ENCODE data around the gene AGPAT4.
"Not testable (repeated sequence)": the region's sequence is repeated elsewhere in the genome, so short reads cannot be mapped to it uniquely, and the experiment has no call there.

AGPAT4 gene, protein sequence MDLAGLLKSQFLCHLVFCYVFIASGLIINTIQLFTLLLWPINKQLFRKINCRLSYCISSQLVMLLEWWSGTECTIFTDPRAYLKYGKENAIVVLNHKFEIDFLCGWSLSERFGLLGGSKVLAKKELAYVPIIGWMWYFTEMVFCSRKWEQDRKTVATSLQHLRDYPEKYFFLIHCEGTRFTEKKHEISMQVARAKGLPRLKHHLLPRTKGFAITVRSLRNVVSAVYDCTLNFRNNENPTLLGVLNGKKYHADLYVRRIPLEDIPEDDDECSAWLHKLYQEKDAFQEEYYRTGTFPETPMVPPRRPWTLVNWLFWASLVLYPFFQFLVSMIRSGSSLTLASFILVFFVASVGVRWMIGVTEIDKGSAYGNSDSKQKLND

DNA sequence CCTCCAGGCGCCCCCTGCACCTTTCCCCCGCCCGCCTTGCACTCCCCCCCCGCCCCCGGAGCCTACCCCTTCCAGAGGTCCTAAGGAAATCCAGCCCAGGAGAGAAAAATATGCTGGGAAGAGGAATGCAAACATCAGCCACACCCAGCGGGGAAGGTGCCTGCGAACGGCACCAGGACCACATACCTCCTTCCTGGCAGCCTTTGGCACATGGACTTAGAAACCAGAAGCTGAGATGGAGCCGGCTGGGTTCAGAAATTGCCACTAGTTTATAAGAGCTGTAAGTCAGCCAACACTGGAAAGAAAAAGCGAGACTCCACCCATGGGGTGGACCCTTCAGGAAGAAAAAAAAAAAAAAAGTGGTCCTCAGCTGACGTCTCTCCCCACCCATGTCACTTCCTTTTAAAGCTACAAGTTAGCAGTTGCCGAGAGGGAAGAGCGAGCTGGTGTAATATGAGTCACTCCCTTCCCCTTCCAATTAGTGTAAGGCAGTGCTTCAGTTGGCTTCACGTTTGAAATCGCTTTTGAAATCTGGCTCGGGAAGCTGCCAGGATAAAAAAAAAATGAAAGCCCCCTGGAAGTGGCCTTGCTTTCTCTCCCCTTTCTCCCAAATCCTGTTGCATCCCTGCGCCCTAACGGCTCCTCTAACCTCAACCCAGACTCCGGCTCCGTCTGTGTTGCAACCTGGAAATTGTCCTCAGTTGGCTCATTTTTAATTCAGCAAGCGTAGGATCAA, at the start of gene AGPAT4:
Gene AGPAT4, minus strand, starts transcription at position 310 of the 736 bp plus-strand sequence. CDS start 41,848 bp downstream, outside the sequence.
- DNase-seq, result peak; percentile 53

DNA sequence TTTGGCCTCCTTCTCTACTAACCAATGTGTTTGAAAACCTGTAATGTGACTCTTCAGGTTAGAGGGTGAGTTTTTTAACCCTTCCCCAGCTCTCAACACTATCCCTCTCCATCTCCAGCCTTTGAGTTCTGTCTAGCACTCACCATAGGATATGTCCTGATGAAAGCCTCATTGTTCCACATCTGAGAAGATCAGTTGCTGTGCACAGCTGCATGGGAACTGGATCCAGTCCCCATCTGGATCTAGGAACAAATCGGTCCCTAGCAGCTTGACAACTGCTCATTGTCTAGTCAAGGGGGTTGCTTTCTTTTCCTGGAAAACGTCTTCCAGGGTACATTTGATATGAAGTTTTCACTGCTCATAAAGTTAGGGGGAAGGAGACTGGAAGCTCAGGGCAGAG, 45.4 kb upstream of the AGPAT4 start:
- DNase-seq, result no peak

DNA sequence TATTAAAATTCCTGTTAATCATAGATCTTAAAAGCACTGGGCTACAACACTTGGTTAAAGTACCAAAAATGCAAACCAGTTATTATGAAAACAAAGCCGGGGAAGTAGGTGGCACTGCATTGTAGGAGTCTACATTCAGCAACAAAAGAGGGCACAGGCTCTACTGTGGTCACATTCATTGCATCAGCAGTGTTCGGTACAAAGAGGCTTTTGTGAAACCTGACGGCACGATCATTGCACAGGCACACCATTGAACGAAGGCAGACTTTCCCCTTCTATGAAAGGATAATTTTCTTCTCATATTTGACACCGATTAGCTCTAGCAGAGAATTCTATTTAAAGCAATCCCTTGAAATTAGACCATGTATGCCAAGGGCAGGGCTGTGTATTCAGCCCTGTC, 44.6 kb upstream of the AGPAT4 start:
- DNase-seq, result no peak

DNA sequence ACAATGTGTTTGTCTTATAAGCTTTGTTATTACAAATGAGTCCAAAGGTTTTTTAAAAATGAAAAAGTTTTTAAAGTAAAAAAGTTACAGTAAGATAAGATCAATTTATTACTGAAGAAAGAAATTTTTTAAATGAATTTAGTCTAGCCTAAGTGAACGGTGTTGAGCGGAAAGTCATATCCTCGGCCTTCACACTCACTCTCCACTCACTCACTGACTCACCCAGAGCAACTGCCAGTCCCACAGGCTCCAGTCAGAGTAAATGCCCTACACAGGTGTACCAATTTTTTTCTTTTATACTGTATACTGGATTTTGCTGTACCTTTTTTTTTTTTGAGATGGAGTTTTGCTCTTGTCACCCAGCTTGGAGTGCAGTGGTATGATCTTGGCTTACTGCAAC, 42.7 kb upstream of the AGPAT4 start:
- no peak for DNase-seq

DNA sequence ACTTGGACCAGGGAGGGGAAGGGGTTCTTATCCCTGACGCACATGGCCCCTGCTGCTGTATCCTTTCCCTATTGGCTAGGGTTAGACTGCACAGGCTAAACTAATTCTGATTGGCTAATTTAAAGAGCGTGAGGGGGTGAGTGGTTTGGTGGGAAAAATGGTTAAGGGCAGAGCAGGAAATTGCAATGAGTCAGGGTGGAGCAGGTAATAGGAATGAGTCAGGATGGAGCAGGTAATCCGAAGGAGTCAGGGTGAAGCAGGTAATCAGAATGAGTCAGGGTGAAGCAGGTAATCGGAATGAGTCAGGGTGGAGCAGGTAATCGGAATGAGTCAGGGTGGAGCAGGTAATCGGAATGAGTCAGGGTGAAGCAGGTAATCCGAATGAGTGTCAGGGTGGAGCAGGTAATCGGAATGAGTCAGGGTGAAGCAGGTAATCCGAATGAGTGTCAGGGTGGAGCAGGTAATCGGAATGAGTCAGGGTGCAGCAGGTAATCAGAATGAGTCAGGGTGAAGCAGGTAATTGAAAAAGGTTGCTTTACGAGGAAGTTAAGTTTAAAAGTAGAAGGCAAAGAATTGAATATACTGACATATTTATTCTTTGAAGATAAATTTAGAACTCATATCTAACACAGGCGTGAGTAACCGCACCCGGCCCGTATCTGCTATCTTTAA, 41.5 kb upstream of the AGPAT4 start:
- DNase-seq, result not testable (repeated sequence)

DNA sequence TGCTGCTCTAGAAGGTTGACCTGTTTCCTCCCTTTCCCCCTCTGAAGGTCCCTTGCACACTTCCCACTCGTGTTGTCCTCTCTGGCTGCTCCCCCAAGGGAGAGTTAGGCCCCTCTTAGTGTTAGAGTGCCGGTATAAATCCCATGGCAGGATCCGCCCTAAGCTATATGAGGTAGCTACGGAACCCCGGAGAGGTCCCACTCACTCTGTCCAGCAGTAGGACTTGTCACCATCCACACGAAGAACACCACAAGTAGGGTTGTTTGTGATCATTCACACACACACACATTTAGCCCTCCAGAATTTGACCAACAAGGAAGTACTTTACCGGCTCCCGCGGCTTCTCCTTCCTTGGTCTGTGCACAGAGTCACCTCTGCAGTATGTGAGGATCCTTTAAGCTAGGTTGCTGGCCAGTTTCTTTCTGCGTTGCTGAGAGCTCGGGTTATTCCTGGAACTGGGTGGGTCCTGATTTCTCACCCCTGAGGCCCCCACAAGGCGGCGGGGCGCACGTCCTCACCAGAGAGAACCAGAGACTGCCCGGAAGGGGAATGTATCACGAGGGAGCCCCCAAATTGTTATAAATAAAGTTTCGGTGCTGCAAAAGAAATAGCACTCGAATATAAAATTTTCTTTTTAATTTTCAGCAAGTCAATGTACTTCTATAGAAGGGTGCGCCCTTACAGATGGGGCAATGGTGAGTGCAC, 40.8 kb upstream of the AGPAT4 start:
- DNase-seq, result not testable (repeated sequence)

DNA sequence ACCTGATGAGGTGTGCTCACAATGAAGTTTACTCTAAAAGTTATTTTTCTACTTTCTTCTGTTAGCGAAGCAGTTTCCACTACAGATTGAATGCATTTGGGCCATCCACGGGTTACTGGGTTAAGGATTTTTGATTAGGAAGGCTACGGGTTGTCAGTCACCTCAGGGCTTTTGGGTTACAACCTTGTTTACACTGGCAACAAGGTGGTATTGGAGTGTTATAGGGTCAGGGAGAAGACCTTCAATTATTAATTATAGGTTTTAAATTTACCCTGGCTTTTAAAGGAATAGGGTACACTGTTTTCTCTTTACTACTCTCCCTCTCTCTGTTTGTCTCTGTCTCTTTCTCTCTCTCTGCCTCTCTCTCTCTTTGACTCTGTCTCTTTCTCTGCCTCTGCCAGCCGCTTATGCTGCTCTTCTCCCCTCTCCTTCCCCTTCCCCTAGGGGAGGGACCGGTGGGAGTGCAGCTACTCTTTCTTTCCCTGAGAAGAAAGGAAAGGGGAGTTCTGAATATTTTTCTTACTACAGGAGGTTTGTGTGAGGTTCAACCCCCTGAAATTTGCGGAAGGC, 40.2 kb upstream of the AGPAT4 start:
- no peak for DNase-seq

DNA sequence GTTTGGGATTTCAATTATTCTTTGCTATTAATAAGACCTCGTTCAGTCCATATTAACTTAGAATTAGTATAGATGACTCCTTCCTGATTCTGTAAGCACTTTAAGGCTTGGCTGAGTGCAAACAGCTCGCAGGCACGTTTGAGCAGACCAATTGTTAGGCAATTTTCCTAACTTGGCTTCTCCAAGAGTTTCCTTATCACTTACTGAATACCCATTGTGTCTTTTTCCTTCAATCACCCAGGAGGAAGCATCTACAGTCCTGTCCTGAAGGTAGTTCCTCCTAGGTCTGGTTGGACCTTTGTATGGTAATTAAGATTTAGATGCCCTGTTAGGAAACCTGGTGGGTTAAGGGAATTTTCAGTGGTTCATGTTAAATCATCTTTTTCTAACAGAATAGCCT, 39.6 kb upstream of the AGPAT4 start:
- not testable (repeated sequence) for DNase-seq

DNA sequence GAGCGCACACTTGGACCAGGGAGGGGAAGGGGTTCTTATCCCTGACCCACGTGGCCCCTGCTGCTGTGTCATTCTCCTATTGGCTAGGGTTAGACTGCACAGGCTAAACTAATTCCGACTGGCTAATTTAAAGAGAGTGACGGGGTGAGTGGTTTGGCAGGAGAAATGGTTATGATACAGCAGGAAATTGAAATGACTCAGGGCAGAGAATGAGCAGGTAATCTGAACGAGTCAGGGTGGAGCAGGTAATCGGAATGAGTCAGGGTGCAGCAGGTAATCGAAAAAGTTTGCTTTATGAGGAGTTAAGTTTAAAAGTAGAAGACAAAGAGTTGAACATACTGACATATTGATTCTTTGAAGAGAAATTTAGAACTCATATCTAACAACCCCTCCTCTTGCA, 35.9 kb upstream of the AGPAT4 start:
- not testable (repeated sequence) for DNase-seq

DNA sequence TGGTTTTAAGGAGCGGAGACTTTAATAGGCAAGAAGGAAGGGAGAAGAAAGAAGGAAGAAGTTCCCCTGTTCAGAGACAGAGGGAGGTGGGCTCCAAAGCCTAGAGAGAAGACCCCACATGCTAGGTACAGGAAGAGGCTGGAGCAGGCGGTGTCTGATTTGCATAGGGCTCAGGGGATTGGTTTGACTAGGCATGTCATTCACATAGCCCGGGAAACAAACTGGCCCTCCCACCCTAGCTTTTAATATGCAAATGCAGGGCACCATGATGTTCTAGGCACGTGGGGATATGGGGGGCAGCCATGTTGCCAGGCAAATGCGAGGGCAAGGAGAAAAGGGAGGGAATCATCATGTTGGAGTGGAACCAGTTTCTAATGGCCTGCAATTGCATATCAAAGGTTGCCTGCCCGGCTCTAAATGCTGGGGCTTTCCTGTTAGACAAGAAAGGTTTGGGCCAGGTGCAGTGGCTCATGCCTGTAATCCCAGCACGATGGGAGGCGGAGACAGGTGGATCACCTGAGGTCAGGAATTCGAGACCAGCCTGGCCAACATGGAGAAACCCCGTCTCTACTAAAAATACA, 34.3 kb upstream of the AGPAT4 start:
- DNase-seq, result no peak

DNA sequence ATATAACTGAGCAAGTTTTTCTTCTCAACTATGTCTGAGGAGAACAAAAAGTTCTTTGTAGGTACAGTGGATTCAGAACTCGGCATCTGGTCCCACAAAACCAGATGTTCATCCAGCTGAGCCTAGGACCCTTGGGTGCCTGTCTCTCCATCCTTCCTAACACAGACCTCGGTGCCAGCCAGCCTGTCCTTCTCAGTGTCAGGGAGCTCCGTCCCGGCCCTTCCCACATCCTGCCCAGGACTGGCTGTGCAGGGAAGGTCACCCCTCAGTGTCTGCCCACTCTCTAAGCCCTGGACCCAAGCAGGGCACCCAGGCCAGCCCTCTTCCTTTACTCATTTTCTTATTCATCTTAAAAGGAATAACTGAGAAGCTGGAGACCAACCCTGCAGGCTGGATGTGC, 32.0 kb upstream of the AGPAT4 start:
- DNase-seq, result no peak

DNA sequence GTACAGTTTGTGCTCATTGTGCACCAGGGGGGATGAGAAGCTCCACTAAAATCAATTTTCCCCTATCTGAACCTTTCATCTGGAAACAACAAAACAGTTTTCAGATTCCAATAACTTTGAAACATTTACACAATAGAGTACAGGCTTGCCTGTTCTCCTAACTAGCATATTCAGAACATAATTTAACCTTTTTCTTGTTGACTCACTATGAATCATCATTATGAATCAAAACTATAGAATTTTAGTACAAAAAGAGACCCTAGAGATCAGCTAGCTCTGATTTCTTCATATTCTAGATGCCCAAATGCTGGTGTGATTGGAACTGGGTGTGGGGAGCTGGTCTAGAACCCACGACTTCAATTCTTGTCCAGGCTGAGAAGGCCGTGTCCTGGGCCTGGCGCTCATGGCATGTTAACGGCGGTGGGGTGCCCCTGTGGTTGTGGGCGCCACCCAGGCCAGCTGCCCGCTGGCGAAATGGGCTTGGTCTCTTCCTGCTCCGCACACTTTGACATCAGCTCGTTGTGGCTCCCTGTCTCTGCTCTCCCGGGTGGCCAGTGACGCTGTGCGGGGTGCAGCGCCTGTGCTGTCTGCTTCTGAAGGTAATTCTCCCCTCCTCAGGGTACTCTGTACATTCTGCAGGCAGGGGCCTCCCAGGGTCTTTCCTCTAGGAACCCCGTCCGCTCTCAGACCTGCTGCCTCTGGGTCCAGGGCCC, 29.9 kb upstream of the AGPAT4 start:
- DNase-seq, result no peak

DNA sequence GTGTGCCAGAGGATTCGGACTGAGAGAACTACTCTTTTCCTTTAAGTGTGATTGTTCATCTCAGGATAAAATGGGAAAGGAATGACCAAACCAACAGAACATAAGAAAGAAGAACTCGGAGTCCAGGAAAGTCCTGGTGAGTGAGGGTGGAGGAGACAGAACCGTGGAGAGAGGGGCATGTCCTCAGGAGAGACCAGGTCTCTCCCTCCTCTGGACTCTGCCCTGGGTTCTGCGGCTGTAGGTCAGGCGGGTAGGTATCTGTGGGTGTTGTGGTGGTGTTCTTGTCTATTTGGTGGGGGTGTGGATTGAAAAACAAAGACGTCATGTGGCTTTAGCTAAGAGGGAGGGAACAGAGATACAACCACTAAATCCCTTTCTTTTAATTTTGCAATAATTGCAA, 29.1 kb upstream of the AGPAT4 start:
- DNase-seq, result no peak

DNA sequence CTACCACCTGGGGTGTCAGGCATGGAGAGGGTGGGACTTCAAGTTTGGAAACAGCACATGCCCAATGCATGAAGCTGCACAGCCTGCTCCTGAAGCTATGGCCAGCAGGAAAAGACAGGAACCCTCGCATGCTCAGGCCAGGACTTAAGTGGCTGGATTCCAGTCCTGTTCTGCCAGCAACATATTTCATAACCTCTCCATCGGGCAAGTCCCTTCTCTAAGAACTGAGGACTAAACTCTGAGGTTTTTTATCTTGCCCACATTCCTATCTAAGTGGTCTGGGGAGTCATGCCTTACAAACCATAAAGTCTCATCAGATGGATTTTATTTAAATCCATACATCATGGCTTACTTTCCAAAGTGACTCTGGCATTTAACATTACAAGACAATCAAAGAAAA, 27.5 kb upstream of the AGPAT4 start:
- no peak for DNase-seq

DNA sequence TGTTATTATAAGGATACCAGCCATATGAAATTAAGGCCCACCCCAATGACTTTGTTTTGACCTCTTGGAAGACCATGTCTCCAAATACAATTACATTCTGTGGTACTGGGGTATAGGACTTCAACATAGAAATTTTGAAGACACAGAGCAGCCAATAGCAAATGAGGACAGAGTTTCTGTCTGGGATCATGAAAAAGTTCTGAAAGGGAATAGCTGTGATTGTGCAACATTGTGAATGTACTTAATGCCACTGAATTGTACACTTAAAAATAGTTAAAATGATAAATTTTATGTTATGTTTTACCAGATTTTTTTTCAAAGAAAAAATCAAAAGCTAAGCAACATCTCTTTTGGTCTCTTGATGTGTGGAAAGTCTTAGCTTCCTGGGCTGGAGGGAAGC, 27.0 kb upstream of the AGPAT4 start:
- DNase-seq, result no peak

DNA sequence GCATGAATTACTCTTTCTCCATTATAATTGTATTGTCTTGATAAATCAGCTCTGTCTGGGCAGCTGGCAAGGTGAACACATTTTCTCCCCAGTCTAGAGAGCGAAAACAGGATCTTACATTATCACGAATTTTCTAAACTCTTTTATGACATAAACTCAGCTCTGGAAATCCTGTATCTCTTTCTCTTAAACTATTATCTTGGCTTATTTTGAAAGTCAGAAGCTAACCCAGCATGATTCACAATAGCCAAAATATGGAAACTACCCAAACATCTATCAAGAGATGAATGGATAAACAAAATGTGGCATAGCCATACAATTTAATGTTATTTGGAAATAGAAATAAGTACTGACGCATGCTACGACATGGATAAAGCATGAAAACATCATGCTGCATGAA, 25.9 kb upstream of the AGPAT4 start:
- no peak for DNase-seq

DNA sequence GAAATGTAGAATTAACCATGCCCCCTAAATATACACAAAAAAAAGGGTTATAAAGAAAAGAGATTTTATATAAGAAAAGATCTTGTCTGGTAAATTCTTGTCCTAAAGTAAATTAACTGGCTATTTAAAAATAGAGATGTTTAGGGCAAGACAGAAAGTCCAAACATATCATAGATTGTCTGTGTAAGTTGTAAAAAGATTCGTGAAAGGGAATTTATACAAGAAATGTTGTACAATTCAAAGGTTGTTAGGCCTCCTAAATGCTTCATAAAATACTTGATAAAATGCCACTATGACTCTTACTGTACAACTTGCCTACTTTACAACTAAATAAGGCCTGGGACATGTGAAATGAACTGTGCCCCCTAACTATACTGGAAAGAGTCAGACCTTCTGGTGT, 21.9 kb upstream of the AGPAT4 start:
- no peak for DNase-seq

DNA sequence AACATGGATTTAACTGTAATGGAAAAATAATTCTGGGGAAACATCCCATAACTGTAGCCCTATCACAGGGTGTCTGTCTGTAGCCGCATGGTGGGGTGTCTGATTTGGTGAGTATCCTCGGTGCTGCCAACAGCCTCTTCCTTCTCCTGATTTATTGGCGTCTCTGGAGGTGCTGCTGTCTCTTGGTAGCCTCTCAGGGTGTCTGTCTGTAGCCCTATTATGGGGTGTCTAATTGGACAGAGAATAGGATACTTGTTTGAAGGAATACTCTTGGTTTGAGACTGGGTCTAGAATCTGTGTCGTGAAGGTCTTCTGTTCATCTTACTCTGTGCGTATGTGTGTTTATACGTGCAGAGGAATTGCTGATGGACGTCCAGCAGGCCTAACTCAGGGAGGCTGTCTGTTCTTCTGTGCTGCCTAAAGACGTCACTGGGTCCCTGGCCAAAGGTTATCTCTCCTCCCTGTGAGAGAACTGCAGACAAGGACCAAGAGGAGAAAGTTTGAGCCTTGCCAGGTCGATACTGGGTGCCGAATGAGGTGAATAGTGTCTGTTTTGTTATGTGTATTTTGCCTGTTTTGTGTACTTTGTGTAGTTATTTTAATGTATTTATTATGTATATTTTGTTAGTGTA, 18.9 kb upstream of the AGPAT4 start:
- no peak for DNase-seq

DNA sequence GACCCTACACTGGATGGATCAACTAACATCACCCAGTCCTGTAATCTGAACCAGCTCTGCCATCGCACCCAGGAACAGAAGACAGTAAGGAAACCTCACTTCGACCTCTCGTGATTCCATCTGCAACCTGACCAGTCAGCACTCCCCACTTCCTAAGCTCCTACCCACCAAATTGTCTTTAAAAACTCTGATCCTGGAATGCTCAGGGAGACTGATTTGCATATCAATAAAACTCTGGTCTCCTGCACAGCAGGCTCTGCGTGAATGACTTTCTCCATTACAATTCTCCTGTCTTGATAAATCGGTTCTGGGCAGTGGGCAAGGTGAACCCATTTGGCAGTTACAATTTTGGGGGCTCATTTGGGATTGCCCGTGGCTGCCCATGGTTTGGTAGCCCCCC, 18.3 kb upstream of the AGPAT4 start:
- no peak for DNase-seq

DNA sequence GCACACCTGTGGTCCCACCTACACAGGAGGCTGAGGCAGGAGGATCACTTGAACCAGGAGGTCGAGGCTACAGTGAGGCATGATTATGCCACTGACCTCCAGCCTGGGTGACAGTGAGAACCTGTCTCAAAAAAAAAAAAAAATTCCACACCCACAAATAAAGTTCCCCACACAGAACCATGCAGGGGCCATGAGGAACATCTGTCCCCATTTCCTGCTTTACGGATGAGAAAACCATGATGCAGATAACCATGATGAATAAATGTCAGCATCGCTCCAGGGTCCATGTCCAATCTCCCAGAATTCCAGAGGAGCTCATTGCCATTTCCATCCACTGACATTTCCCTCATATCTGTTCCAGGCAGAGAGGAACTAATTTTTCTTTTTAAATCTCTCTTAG, 16.9 kb upstream of the AGPAT4 start:
- DNase-seq, result no peak

DNA sequence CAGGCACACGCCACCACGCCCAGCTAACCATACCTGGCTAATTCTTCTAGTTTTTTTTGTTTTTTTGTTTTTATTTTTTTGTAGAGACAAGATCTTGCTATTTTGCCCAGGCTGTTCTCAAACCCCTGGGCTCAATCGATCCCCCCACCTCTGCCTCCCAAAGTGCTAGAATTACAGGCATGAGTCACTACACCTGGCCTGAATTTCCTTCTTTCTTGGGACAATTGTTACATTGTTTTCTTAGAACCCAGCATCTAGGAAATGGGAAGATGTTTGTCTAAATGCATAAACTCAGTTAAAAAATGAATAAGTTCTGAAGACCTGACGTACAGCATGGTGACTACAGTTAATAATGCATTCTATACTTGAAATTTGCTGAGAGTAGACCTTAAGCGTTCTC, 10.8 kb upstream of the AGPAT4 start:
- DNase-seq, result no peak

All from NCI-H1694 treated with DMSO at 0.1 percent for 48 hours (cell line).